Astrocyte (in vitro differentiated cells and primary cell): ENCODE measurements around the gene DFFB. TPM values are rescaled to one million over a fixed set of nuclear protein-coding genes. Genes with fewer than 3 reads are reported as not detected.

Source experiments
- DNase-seq: peaks from one replicate; pipeline ENCODE4 v3.0.0-alpha.2; 2010; ENCODE audit warnings: low read depth
- FAIRE-seq: peaks from 2 replicates; lab custom pipeline; 2011; peaks lifted over from hg19 to GRCh38; lab: Jason Lieb, UNC
- H2AFZ ChIP-seq: 2 replicates; pipeline ENCODE4 v1.6.0; 2012; ENCODE audit warnings: low read depth, low read length, inconsistent platforms
- H3K27ac ChIP-seq: 2 replicates; pipeline ENCODE4 v1.5.1; 2011; ENCODE audit warnings: low read depth, low read length, inconsistent platforms
- H3K27me3 ChIP-seq: 2 replicates; pipeline ENCODE4 v1.6.0; 2011; ENCODE audit warnings: low read length, inconsistent platforms; ENCODE audit not compliant: insufficient read depth
- H3K36me3 ChIP-seq: 2 replicates; pipeline ENCODE4 v1.5.1; 2011; ENCODE audit warnings: low read length, inconsistent platforms; ENCODE audit not compliant: insufficient read depth
- H3K4me1 ChIP-seq: 2 replicates; pipeline ENCODE4 v1.5.1; 2011; ENCODE audit warnings: low read length, inconsistent platforms; ENCODE audit not compliant: insufficient read depth
- H3K4me2 ChIP-seq: 2 replicates; pipeline ENCODE4 v1.6.0; 2012; ENCODE audit warnings: low read length, inconsistent platforms
- H3K4me3 ChIP-seq: 2 replicates; pipeline ENCODE4 v1.5.1; 2011; ENCODE audit warnings: low read depth, mild to moderate bottlenecking, low read length, inconsistent platforms; ENCODE audit not compliant: insufficient read depth
- H3K79me2 ChIP-seq: 2 replicates; pipeline ENCODE4 v1.6.0; 2012; ENCODE audit warnings: mild to moderate bottlenecking, low read length, inconsistent platforms; ENCODE audit not compliant: insufficient read depth
- H3K9ac ChIP-seq: 2 replicates; pipeline ENCODE4 v1.6.0; 2012; ENCODE audit warnings: mild to moderate bottlenecking, low read length, inconsistent platforms
- H3K9me3 ChIP-seq: 2 replicates; pipeline ENCODE4 v1.5.1; 2012; ENCODE audit warnings: low read depth, mild to moderate bottlenecking, low read length, inconsistent platforms; ENCODE audit not compliant: insufficient read depth
- H4K20me1 ChIP-seq: 2 replicates; pipeline ENCODE4 v1.6.0; 2012; ENCODE audit warnings: low read length, inconsistent platforms; ENCODE audit not compliant: insufficient read depth
- H3K27ac Mint-ChIP-seq: one replicate; pipeline ENCODE4 v1.8.0; 2021; ENCODE audit warnings: mild to moderate bottlenecking, mixed read lengths; ENCODE audit not compliant: unreplicated experiment
- H3K27me3 Mint-ChIP-seq: one replicate; pipeline ENCODE4 v1.8.0; 2021; ENCODE audit warnings: low read depth, mixed read lengths; ENCODE audit not compliant: unreplicated experiment
- H3K36me3 Mint-ChIP-seq: one replicate; pipeline ENCODE4 v1.8.0; 2021; ENCODE audit warnings: low read depth, mixed read lengths; ENCODE audit not compliant: unreplicated experiment
- H3K4me1 Mint-ChIP-seq: one replicate; pipeline ENCODE4 v1.8.0; 2021; ENCODE audit warnings: low read depth, mixed read lengths; ENCODE audit not compliant: unreplicated experiment
- H3K4me3 Mint-ChIP-seq: one replicate; pipeline ENCODE4 v1.8.0; 2021; ENCODE audit warnings: mild to moderate bottlenecking, moderate library complexity, mixed read lengths; ENCODE audit not compliant: unreplicated experiment
- H3K9me3 Mint-ChIP-seq: one replicate; pipeline ENCODE4 v1.8.0; 2021; ENCODE audit warnings: mild to moderate bottlenecking, mixed read lengths; ENCODE audit not compliant: unreplicated experiment
- EZH2 ChIP-seq: IDR thresholded peaks from 2 replicates; pipeline ENCODE4 v1.6.1; 2012; ENCODE audit warnings: mild to moderate bottlenecking, low read length, inconsistent platforms; ENCODE audit not compliant: insufficient read depth
- total RNA-seq: library from RNA; stranded (reverse); gene quantifications from 2 replicates; pipeline ENCODE4 v1.2.1, GENCODE V29; 2021
- TF ChIP-seq, protein P1 (sequence below): IDR thresholded peaks from 2 replicates; pipeline ENCODE4 v1.5.1; 2011; ENCODE audit warnings: low read depth, mild to moderate bottlenecking, inconsistent platforms, low read length, moderate library complexity; ENCODE audit not compliant: insufficient read depth

DFFB gene
- total RNA-seq, 1 donor from 2014 or later, result 7.4 TPM

GRCh38 chr1:3821004-3821403 lies 36.3 kb upstream of the DFFB start:
- Mint-ChIP-seq H3K27ac (no peak overlapping the region), H3K27me3 (no peaks in the 10 kb centered on the region), H3K36me3 (peaks cover 28% of the 10 kb centered on the region), H3K4me1 (no peaks in the 10 kb centered on the region), H3K9me3 (no peaks in the 10 kb centered on the region), H3K4me3 (no peak overlapping the region)
- no peaks in the 10 kb centered on the region for H3K79me2 ChIP-seq
- H2AFZ ChIP-seq, result no peak overlapping the region
- no peaks in the 10 kb centered on the region for H3K4me1 ChIP-seq
- no peak overlapping the region for H3K4me3 ChIP-seq
- H3K9me3 ChIP-seq, result no peaks in the 10 kb centered on the region
- no peak for FAIRE-seq
- H3K27ac ChIP-seq, result no peak overlapping the region
- H4K20me1 ChIP-seq, result no peaks in the 10 kb centered on the region
- DNase-seq, result no peak
- H3K9ac ChIP-seq, result no peak overlapping the region
- no peak overlapping the region for H3K4me2 ChIP-seq
- H3K27me3 ChIP-seq, result no peaks in the 10 kb centered on the region
- peaks cover 4% of the 10 kb centered on the region for H3K36me3 ChIP-seq
- TF ChIP-seq EZH2, result no peak
- TF ChIP-seq, protein P1, sequence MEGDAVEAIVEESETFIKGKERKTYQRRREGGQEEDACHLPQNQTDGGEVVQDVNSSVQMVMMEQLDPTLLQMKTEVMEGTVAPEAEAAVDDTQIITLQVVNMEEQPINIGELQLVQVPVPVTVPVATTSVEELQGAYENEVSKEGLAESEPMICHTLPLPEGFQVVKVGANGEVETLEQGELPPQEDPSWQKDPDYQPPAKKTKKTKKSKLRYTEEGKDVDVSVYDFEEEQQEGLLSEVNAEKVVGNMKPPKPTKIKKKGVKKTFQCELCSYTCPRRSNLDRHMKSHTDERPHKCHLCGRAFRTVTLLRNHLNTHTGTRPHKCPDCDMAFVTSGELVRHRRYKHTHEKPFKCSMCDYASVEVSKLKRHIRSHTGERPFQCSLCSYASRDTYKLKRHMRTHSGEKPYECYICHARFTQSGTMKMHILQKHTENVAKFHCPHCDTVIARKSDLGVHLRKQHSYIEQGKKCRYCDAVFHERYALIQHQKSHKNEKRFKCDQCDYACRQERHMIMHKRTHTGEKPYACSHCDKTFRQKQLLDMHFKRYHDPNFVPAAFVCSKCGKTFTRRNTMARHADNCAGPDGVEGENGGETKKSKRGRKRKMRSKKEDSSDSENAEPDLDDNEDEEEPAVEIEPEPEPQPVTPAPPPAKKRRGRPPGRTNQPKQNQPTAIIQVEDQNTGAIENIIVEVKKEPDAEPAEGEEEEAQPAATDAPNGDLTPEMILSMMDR, result no peak

- Histone ChIP-seq H3K9me3 (no peaks in the 10 kb centered on the region), H3K36me3 (peaks cover 6% of the 10 kb centered on the region), H3K4me3 (no peak overlapping the region), H3K4me1 (no peaks in the 10 kb centered on the region), H3K79me2 (no peaks in the 10 kb centered on the region), H3K4me2 (no peak overlapping the region), H3K27me3 (no peaks in the 10 kb centered on the region), H3K27ac (no peak overlapping the region), H3K9ac (no peak overlapping the region), H4K20me1 (no peaks in the 10 kb centered on the region), H2AFZ (no peak overlapping the region)
- TF ChIP-seq, protein P1, result no peak
- TF ChIP-seq EZH2, result no peak
- no peaks in the 10 kb centered on the region for H3K4me1 Mint-ChIP-seq
- no peak overlapping the region for H3K27ac Mint-ChIP-seq
- FAIRE-seq, result no peak
- no peaks in the 10 kb centered on the region for H3K27me3 Mint-ChIP-seq
- H3K9me3 Mint-ChIP-seq, result no peaks in the 10 kb centered on the region
- DNase-seq, result no peak
- H3K4me3 Mint-ChIP-seq, result no peak overlapping the region
- H3K36me3 Mint-ChIP-seq, result peaks cover 26% of the 10 kb centered on the region
These were observed 35.8 kb upstream of the DFFB start for GRCh38 chr1:3821447-3821846.

GRCh38 chr1:3821908-3822307 lies 35.4 kb upstream of the DFFB start:
- Histone ChIP-seq H3K9ac (no peak overlapping the region), H4K20me1 (no peaks in the 10 kb centered on the region), H3K27me3 (no peaks in the 10 kb centered on the region), H3K79me2 (no peaks in the 10 kb centered on the region), H3K9me3 (no peaks in the 10 kb centered on the region), H3K36me3 (peaks cover 8% of the 10 kb centered on the region), H3K27ac (no peak overlapping the region), H3K4me3 (no peak overlapping the region), H2AFZ (no peak overlapping the region), H3K4me1 (no peaks in the 10 kb centered on the region), H3K4me2 (no peak overlapping the region)
- DNase-seq, result no peak
- no peak for FAIRE-seq
- Mint-ChIP-seq H3K9me3 (no peaks in the 10 kb centered on the region), H3K4me1 (no peaks in the 10 kb centered on the region), H3K4me3 (no peak overlapping the region), H3K27ac (no peak overlapping the region), H3K27me3 (no peaks in the 10 kb centered on the region), H3K36me3 (peaks cover 26% of the 10 kb centered on the region)
- TF ChIP-seq EZH2, result no peak
- TF ChIP-seq, protein P1, result no peak
